OCI-LY1 (cell line): ENCODE results near the gene TMEM115.

Experiments
- H2AFZ ChIP-seq: fragments of 200-600 bp; sonication (generic), shearing (Covaris generic); 2 replicates; pipeline ENCODE4 v1.6.0; 2014; ENCODE audit warnings: antibody characterized with exemption, mild to moderate bottlenecking, low read length
- H3F3A ChIP-seq: fragments of 200-600 bp; sonication (generic), shearing (Covaris generic); 2 replicates; pipeline ENCODE4 v1.6.0; 2014; ENCODE audit warnings: mild to moderate bottlenecking, antibody characterized with exemption, low read length, moderate library complexity; ENCODE audit not compliant: insufficient read depth
- H3K27ac ChIP-seq: fragments of 200-600 bp; sonication (generic); 2 replicates; pipeline ENCODE4 v1.5.1; 2014; ENCODE audit warnings: low read length, mixed run types, mild to moderate bottlenecking, low read depth; ENCODE audit not compliant: poor library complexity, severe bottlenecking
- H3K27me3 ChIP-seq: fragments of 200-600 bp; sonication (generic); 2 replicates; pipeline ENCODE4 v1.6.0; 2014; ENCODE audit warnings: antibody characterized with exemption, mild to moderate bottlenecking, low read length, moderate library complexity; ENCODE audit not compliant: insufficient read depth
- H3K36me3 ChIP-seq: fragments of 200-600 bp; sonication (generic); 2 replicates; pipeline ENCODE4 v1.6.1; 2014; ENCODE audit warnings: mild to moderate bottlenecking, antibody characterized with exemption, low read length, moderate library complexity, mixed read lengths; ENCODE audit not compliant: insufficient read depth
- H3K4me1 ChIP-seq: fragments of 200-600 bp; sonication (generic); 2 replicates; pipeline ENCODE4 v1.5.1; 2014; ENCODE audit warnings: mild to moderate bottlenecking, low read length, moderate library complexity; ENCODE audit not compliant: insufficient read depth, severe bottlenecking
- H3K4me2 ChIP-seq: fragments of 200-600 bp; sonication (generic), shearing (Covaris generic); 2 replicates; pipeline ENCODE4 v1.6.1; 2014; ENCODE audit warnings: low read length
- H3K4me3 ChIP-seq: fragments of 200-600 bp; sonication (generic); 2 replicates; pipeline ENCODE4 v1.5.1; 2014; ENCODE audit warnings: low read length, low read depth, mild to moderate bottlenecking, mixed read lengths; ENCODE audit not compliant: poor library complexity, severe bottlenecking
- H3K79me2 ChIP-seq: fragments of 200-600 bp; shearing (Covaris generic); 2 replicates; pipeline ENCODE4 v1.6.1; 2016; ENCODE audit warnings: mixed run types, low read length, mixed read lengths; ENCODE audit not compliant: insufficient read depth
- H3K9ac ChIP-seq: fragments of 200-600 bp; sonication (generic), shearing (Covaris generic); 2 replicates; pipeline ENCODE4 v1.6.1; 2014; ENCODE audit warnings: mild to moderate bottlenecking, low read length, mixed read lengths
- H3K9me2 ChIP-seq: fragments of 200-600 bp; sonication (generic), shearing (Covaris generic); 2 replicates; pipeline ENCODE4 v1.6.1; 2014; ENCODE audit warnings: low read depth, mild to moderate bottlenecking, low read length, mixed read lengths
- H3K9me3 ChIP-seq: fragments of 200-600 bp; shearing (Covaris generic); 2 replicates; pipeline ENCODE4 v1.6.1; 2014; ENCODE audit warnings: low read length, mixed read lengths
- H4K20me1 ChIP-seq: fragments of 200-600 bp; sonication (generic), shearing (Covaris generic); 2 replicates; pipeline ENCODE4 v1.6.0; 2016; ENCODE audit warnings: mild to moderate bottlenecking, low read length; ENCODE audit not compliant: insufficient read depth
- EZH2 ChIP-seq: fragments of 200-600 bp; sonication (generic), shearing (Covaris generic); IDR thresholded peaks from 2 replicates; pipeline ENCODE4 v1.8.0; 2017; ENCODE audit warnings: borderline replicate concordance, mixed run types, mild to moderate bottlenecking, antibody characterized with exemption, low read length, moderate library complexity, mixed read lengths
- TF ChIP-seq, protein P1 (sequence below): fragments of 200-600 bp; sonication (generic), shearing (Covaris generic); IDR thresholded peaks from 2 replicates; pipeline ENCODE4 v1.5.1; 2017; ENCODE audit warnings: mild to moderate bottlenecking, antibody characterized with exemption, low read length, moderate library complexity, mixed read lengths

The TMEM115 gene

DNA sequence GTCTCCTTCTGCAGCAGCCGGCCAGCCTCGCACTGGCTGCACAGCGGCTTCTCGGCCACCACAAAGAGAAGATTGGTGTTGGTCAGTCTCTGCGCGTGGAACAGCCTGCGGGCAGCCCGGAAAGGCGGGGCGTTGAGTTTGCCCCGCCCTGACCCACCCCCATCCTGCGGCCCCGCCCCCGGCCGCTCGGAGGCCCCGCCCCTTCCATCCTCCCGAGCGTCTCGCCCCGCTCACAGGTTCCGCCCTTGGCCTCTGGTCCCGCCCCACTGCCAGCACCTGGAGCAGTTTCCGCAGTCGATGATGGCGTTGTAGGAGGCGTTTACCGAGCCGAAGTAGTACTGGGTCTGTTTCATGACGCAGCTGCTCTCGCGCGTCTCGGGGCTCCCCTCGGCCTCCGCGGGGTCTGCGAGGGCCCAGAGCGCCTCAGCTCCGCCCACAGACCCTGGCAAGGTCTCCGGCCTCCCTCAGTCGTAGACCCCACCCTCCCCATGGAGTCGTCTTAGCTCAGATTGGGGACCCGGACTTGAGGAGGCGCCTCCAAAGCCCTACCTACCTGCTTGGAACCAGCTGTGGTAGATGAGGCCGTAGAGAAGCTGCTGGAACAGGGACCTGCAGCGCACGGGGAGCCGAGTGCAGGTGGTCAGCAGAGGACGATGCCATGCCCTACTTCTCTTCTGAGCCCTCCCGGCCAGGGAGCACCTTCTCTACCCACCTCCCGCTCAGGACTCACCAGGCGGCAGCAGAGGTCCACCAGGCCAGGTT lies 5.9 kb upstream of the TMEM115 start:
- TF ChIP-seq, protein P1, sequence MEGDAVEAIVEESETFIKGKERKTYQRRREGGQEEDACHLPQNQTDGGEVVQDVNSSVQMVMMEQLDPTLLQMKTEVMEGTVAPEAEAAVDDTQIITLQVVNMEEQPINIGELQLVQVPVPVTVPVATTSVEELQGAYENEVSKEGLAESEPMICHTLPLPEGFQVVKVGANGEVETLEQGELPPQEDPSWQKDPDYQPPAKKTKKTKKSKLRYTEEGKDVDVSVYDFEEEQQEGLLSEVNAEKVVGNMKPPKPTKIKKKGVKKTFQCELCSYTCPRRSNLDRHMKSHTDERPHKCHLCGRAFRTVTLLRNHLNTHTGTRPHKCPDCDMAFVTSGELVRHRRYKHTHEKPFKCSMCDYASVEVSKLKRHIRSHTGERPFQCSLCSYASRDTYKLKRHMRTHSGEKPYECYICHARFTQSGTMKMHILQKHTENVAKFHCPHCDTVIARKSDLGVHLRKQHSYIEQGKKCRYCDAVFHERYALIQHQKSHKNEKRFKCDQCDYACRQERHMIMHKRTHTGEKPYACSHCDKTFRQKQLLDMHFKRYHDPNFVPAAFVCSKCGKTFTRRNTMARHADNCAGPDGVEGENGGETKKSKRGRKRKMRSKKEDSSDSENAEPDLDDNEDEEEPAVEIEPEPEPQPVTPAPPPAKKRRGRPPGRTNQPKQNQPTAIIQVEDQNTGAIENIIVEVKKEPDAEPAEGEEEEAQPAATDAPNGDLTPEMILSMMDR: peak; percentile 18; the same call in 1 of the 2 replicates
- TF ChIP-seq EZH2: no peak
- Histone ChIP-seq H3K9me2 (no peaks in the 10 kb centered on the region), H3K4me2 (peak overlapping the region; percentile 97), H3K4me3 (peak overlapping the region; percentile 66), H3K79me2 (no peaks in the 10 kb centered on the region), H4K20me1 (no peaks in the 10 kb centered on the region), H2AFZ (no peak overlapping the region), H3K36me3 (no peaks in the 10 kb centered on the region), H3K9ac (peak overlapping the region; percentile 69), H3K9me3 (no peaks in the 10 kb centered on the region), H3K4me1 (peaks cover 11% of the 10 kb centered on the region), H3K27me3 (peaks cover 6% of the 10 kb centered on the region), H3K27ac (no peak overlapping the region), H3F3A (no peaks in the 10 kb centered on the region)

DNA sequence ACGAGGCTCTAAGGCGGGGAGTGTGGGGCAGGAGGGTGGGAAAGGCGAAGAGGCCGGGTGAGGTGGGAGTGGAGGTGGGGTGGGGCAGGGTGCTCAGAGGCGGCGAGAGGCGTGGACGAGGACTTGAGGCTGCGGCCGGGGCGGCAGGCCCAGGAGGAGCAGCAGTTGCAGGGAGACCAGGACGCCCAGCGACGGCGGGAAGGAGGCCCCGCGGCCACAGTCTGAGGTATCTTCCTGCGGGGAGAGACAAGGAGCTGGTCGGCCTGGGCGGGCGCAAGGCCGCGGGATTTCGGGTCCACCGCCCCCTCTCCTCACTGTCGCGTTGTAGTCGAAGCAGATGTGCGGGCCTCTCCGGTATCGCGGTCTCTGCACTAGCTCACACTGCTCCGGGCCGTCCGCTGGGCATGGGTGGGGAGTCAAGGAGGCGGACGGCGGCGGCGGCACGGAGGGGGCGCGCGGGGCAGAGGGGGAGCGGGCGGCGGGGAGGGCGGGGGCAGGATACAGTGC lies 5.3 kb upstream of the TMEM115 start:
- H3K9ac ChIP-seq: peak overlapping the region; percentile 37; the same call in 1 of the 2 replicates
- H3K27me3 ChIP-seq: peaks cover 1% of the 10 kb centered on the region
- H3K4me1 ChIP-seq: peaks cover 17% of the 10 kb centered on the region
- peak overlapping the region; percentile 66 for H3K4me3 ChIP-seq
- H4K20me1 ChIP-seq: no peaks in the 10 kb centered on the region
- H3K9me2 ChIP-seq: no peaks in the 10 kb centered on the region
- no peak overlapping the region for H2AFZ ChIP-seq
- H3K4me2 ChIP-seq: peak overlapping the region; percentile 59
- H3K27ac ChIP-seq: no peak overlapping the region
- no peaks in the 10 kb centered on the region for H3K36me3 ChIP-seq
- no peaks in the 10 kb centered on the region for H3K9me3 ChIP-seq
- H3K79me2 ChIP-seq: no peaks in the 10 kb centered on the region
- H3F3A ChIP-seq: no peaks in the 10 kb centered on the region
- TF ChIP-seq, protein P1: no peak
- no peak for TF ChIP-seq EZH2

DNA sequence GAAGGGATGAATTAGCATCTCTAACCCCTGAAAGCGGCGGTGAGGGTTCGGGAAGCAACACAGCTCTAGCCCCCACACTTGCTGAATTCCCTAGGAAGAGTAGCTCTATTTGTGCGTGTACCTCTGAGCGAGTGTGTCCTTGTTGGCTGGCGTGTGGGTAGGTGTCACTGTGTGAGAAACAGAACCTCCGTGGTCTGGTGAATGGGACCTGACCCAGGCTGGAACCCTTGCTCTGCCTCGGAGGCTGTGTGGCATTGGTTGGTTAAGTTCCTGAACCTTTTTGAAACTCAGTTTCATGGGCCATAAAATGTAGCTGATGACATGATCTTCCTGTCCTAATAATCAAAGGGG lies 414 bp upstream of the TMEM115 start:
- peak overlapping the region; percentile 36; the same call in 1 of the 2 replicates for H3K9ac ChIP-seq
- H3K4me1 ChIP-seq: peaks cover 40% of the 10 kb centered on the region
- peaks cover 10% of the 10 kb centered on the region; the same call in 1 of the 2 replicates for H3K36me3 ChIP-seq
- H3K27ac ChIP-seq: no peak overlapping the region
- no peaks in the 10 kb centered on the region for H4K20me1 ChIP-seq
- H2AFZ ChIP-seq: no peak overlapping the region
- H3K4me3 ChIP-seq: peak overlapping the region; percentile 71
- peak overlapping the region; percentile 67 for H3K4me2 ChIP-seq
- no peaks in the 10 kb centered on the region for H3K79me2 ChIP-seq
- no peaks in the 10 kb centered on the region for H3K9me3 ChIP-seq
- TF ChIP-seq, protein P1: no peak
- no peak for TF ChIP-seq EZH2
- H3K9me2 ChIP-seq: no peaks in the 10 kb centered on the region
- no peaks in the 10 kb centered on the region for H3K27me3 ChIP-seq
- no peaks in the 10 kb centered on the region for H3F3A ChIP-seq
